HG02610 (cell line): ENCODE results near the gene HTR3E.
"Not testable (repeated sequence)": the region's sequence is repeated elsewhere in the genome, so short reads cannot be mapped to it uniquely, and the experiment has no call there.

Experiments
- ATAC-seq: cut with Tn5 transposase; IDR thresholded peaks from one replicate; pipeline ENCODE4 v1.9.1; 2021; ENCODE audit warnings: mild to moderate bottlenecking, moderate library complexity; ENCODE audit not compliant: unreplicated experiment

HTR3E gene, protein sequence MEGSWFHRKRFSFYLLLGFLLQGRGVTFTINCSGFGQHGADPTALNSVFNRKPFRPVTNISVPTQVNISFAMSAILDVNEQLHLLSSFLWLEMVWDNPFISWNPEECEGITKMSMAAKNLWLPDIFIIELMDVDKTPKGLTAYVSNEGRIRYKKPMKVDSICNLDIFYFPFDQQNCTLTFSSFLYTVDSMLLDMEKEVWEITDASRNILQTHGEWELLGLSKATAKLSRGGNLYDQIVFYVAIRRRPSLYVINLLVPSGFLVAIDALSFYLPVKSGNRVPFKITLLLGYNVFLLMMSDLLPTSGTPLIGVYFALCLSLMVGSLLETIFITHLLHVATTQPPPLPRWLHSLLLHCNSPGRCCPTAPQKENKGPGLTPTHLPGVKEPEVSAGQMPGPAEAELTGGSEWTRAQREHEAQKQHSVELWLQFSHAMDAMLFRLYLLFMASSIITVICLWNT

DNA sequence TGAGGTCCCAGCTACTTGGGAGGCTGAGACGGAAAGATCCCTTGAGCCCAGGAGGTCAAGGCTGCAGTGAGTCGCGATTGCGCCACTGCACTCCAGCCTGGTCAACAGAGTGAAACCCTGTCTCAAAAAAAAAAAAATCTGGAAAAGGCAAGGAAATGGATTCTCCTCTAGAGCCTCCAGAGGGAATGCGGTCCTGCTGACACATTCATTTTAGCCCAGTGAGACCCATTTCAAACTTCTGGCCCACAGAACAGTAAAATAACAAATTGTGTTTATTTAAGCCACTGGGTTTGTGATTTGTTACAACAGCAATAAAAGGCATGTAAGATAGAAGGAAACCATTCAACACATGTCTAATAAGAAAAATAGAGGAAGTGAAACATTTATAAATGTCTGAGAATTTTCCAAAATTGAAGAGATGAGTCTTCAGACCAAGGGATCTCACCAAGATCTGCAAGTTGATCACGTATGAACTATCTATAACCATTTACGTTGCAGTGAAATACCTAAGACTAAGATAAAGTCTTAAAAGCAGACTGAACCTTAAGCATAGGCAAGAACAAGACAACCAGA lies at the start of gene HTR3E:
HTR3E (plus strand) TSS at position 254 of the 573 bp plus-strand sequence. CDS start 466 bp downstream, outside the sequence.
- ATAC-seq, result no peak

DNA sequence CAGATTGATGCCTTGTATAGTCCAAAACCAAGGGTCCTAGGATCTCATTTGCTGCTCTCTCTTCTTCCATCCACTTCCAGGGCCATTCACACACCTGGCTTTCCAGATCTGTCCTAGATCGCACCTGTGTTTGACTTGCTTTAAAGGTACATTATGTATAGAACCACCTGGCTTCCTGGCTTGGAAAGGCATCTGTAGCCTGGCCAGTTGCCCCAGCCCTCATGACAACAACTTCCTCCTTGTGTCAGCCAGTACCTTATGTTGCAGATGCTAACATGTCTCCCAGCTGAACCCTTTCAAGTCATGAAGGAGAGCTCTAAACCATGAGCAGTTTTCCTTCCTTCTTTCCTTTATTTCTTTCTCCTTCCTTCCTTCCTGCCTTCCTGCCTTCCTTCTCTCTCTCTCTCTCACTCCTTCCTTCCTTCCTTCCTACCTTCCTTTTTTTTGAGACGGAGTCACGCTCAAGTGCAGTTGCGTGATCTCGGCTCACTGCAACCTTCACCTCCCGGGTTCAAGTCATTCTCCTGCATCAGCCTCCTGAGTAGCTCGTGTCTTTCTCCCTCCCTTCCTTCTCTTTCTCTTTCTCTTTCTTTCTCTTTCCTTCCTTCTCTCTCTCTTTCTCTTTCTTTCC lies 46.5 kb upstream of the HTR3E start:
- ATAC-seq, result no peak

DNA sequence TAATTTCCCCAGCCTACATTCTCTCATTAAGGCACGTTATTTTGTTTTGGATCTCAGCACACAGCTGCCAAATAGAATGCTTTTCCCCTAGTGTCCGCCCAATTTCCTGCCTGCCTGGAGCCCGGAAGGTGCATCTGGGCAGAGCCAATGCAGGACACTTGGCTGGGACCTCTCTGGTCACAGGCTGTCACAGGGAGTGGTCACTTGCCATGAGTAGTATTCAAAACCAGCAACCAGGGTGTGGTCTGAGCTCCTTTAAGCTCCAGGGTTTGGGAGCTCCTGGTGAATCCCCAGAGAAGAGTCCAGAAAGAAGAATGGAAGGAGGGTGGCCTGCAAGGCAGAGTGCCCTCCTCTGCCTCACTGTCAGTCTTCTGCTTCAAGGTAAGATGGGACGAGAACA lies 44.1 kb upstream of the HTR3E start, which contains the start of gene HTR3C:
HTR3C (plus strand) TSS at position 281 of the 400 bp plus-strand sequence; CDS start at position 315, 34 bp downstream.
- no peak for ATAC-seq

DNA sequence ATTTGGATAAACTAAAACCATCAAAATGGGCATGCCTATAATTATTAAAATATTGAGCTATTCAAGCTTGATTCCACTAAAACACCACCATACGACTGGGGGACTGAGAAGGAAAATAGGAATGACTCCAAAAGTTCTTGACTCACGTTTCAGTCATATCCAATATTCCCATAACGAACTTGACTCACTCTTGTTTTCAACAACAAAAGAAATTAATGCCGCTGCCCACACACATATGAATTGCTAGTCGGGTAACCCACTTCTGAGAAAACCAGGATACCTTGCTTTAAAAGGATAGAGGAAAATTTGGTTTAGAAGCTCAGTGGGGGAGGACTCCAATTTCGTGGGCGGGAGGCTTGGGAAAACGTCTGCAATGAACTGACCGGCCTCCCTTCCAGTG lies 38.8 kb upstream of the HTR3E start:
- ATAC-seq, result no peak

DNA sequence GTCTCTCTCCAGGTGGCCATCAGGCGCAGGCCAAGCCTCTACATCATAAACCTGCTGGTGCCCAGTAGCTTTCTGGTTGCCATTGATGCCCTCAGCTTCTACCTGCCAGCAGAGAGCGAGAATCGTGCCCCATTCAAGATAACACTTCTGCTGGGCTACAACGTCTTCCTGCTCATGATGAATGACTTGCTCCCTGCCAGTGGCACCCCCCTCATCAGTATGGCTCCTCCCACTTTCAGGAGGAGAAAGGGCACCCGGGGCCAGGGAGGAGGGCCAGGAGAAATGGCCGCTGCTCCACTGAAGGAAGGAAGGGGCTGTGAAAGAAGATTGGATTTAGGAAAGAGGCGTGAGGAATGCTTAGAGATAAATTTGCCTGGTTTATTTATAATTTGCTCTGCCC lies 37.4 kb upstream of the HTR3E start:
- ATAC-seq, result no peak

DNA sequence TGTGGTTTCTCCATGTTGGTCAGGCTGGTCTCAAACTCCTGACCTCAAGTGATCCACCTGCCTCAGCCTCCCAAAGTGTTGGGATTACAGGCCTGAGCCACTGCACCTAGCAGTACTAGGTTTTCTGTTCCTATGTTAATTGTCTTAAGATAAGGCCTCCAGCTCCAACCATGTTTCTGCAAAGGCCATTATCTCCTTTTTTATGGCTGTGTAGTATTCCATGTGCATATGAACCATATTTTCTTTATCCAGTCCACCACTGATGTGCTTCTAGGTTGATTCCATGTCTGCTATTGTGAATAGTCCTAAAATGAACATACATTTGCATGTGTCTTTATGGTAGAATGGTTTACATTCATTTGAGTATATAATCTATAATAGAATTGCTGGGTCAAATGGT lies 34.2 kb upstream of the HTR3E start:
- no peak for ATAC-seq

DNA sequence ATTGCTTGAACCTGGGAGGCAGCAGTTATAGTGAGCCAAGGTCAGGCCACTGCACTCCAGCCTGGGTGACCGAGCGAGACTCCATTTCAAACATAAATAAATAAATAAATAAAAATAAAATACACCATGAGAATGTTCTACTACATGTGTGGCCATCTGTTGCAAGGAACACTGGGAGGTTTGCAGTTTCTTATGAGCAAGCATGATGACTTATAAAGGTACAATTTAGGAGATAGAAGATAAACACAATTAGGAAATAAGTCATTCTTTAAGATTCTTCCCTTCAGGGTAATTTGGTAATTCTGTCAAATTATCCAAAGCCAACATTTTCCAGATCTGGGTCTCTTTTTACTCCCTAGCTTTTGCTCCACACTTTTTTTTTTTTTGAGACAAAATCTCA lies 30.7 kb upstream of the HTR3E start:
- no peak for ATAC-seq

DNA sequence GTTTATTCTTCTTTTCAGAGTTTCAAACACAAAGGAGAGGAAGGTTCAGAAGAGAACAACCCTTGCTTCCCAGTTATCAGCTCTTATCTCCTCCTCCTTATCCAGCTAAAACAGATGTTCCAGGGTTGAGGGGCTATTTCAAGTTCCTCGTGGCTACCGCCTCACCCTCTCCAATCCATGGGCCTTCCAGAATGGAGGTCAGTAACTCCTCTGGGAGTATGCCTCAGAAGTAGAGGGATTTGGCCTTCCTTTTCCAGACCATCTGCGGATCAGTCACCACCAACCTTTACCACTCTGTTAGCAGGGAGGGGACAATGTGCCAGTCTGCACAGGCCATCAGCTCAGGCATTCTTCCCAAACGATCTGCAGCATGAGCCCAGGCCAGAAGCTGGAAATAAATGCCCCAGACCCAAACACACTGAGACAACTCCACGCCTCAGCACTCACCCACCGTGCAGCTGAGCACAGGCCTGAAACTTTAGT lies 29.2 kb upstream of the HTR3E start:
- no peak for ATAC-seq

DNA sequence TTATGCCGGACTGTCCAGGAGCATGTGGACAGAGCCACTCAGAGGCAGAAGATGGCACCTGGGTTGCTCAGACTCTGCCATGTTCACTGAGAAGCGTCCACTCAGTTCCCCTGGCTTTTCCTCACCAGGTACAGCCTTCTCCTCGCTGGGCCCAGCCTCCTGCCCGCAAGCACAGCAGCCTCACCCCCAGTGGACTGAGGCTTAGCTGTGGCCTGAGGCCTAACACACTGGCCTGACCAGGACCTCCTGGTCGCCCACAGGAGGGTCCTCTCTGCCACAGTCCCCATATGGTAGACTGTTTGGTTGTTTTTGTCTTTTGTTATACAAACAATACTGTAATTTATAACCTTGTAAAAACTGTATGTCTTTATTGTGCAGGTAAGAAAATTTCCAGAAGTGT lies 28.5 kb upstream of the HTR3E start:
- ATAC-seq, result no peak

DNA sequence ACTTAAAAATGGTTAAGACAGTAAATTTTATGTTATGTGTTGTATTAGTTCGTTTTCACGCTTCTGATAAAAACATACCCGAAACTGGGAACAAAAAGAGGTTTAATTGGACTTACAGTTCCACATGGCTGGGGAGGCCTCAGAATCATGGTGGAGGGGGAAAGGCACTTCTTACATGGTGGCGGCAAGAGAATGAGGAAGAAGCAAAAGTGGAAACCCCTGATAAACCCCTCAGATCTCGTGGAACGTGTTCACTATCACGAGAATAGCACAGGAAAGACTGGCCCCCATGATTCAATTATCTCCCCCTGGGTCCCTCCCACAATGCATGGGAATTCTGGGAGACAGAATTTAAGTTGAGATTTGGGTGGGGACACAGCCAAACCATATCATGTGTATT lies 25.7 kb upstream of the HTR3E start:
- ATAC-seq, result not testable (repeated sequence)

DNA sequence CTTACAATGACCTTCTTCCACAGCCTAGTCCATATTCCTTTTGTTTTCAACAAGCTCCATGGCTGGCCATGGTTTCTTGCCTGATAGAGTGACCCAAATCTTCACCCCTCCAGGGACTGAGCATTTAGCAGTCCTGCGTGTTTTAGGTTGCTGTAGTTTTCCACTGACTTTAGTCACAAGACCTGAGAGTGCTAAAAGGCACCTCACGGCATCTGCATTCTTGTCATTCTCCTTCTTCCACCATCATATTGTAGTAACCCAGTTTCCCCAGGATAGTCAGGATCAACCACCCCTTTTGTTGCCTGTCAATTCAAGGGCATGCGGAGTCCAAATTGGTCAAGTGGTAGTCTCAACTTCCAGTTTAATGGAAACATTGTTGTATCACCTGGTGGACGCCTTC lies 23.2 kb upstream of the HTR3E start:
- ATAC-seq, result no peak

DNA sequence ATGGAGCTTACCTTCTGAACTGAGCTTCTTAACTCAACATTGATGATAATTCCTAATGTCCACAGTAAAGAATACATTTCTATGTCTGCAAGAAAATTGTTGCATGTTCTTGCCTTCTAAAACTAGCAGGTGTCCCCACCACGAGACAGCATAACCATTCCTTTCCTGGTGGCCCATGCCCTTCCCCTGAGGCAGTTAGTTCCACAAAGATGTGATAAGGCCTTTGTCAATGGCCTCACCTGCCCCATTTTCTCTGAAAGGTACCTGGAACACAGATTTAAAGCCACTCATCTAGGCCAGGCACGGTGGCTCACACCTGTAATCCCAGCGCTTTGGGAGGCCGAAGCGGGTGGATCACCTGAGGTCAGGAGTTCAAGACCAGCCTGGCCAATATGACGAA lies 21.0 kb upstream of the HTR3E start:
- ATAC-seq, result no peak

DNA sequence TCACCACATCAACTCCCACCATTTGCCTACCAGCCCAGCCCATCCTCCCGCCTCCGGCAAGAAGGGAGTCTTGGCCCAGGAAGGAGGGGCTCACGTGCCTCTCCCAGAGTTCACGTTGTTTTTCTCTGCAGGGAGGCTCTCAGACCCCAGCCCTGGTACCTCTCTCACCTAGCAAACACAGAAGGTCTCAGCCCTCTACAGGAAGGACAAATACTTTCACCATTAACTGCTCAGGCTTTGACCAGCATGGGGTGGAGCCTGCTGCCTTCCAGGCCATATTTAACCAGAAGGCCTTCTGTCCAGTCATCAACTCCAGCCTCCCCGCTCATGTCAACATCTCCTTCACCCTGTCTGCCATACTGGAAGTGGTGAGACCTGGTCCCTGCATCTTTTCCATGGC lies 19.0 kb upstream of the HTR3E start:
- no peak for ATAC-seq

DNA sequence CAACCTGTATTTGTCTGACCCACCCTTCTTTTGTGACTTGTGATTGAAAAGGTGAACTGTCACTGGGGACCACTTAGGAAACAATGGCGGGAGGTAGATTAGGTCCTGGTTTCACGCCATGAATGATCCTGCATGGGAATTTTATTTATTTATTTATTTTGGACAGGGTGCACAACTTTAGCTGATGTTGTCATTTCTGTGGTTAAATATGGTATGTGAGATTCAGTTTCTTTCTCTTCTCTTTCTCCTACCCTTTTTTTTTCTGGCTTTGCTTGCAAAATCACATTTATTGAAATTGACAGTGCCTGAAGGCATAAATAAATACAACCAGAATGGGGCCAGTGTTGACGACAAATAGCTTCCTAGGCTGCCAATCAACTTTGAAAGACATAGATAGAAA lies 18.0 kb upstream of the HTR3E start:
- no peak for ATAC-seq

DNA sequence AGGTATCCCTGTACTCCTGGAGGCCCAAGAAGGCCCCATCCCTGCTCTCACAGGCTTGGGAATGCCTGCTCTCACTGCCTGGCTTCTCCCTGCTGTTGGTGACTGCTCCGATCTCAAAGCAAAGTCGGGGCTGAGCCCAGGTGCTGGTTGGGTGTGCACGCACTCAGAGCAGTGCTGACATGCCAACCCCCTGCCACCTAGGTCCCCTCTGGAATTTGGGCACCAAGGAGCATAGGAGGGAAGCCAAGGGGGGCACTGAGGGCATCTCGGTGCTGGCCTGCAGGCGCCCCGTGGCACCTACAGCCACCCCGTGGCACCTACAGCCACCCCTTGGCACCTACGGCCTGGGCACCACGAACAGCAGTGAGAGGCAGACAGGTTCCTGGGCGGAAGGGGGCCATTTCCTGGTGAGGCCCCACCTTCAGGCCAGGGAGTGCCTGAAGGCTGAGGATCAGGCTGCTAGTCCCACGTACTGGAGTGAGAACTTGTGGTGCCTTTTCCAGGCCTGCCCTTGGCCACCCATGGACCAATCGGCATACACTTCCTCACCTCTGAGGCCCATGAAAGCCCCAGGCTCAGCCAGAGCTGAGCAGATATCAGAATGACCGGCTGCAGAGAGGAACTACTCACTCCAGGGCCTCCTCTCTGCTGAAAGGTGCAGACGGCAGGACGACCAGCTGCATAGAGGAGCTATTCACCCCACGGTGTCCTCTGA lies 15.6 kb upstream of the HTR3E start:
- no peak for ATAC-seq

DNA sequence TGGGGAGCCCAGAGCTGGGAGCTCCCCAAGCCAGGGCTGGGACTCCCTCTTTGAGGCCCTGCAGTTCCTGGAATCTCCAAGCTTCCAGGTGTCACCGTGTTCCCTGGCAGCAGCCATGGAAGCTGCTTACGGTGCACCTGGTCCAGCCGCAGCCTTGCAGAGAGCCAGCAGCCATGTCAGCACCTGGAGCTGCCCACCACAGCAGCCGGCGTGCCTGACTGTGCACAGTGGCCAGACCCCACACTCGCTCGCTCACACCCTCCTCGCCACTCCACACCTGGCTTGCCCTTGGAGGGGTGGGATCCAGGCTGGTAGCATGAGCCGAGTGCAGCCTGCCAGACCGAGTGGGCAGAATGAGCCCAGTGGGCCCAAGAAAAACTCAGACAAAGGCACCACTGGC lies 14.8 kb upstream of the HTR3E start:
- no peak for ATAC-seq

DNA sequence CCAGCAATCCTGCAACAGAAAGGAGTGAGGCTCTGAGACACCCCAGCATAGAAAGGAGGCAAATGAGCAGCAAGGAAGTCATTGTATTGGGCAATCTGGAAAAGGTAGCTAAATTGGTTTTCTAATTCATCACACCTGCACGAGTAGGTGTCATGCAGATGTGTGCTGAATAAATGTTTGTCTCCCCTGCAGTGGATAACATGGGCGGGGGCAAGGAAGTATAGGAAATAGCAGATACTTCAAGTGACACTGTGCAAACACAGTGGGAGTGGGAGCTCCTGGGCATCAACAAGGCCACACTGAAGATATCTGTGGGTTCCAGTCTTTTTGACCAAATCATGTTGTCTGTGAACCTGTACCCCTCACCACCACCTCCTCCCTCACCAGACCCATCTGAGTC lies 14.4 kb upstream of the HTR3E start:
- ATAC-seq, result no peak

DNA sequence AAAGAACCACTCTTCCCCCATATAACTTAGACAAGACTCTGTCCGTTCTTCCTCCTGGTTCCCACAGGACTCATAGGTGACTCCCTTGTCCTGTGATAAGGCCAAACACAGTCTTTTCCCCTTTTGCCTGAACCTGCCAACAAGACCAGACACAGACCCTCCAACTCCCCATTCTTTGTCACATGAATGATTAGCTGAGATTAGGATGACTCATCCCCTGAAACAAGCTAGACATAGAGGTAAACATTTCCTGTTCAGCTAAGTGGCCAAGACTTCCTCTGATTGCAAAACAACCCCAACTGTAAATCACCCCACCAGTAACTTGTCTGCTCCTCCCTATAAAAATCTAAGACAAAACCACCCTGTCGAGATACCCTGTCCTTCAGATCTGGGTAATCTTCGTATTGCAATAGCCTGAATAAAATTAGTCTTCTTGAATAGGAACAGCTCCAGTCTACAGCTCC lies 11.4 kb upstream of the HTR3E start:
- no peak for ATAC-seq

DNA sequence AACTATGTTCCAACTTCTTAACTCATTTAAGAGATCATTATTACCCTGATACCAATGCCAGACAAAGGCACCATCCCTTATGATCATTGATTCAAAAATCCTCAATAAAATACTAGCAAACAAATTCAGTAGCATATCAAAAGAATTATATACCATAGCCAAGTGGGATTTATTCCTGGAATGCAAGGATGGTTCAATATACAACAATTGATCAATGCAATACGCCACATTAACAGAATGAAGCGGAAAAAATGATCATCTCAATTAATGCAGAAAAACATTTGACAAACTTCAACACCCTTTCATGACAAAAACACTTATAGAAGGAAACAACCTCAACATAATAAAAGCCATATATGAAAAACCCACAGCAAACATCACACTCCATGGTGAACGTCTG lies 4.7 kb upstream of the HTR3E start:
- ATAC-seq, result no peak

DNA sequence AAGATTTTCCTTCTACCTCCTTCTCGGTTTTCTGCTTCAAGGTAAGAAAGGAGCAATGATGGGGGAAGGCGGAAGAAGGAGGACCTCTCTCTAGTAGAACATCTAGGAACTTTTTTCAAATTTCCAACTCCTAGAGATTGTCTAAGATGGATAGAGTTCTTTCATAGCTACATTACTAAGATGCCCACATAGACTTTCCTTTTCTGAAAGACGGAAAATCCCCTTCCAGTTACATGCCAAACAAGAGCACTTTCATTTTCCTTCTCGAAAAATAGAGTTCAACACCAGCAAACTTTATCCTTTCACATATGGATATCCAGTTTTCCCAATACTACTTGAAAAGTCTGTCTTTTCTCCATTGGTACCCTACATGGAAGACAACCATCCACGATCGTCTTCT lies 692 bp downstream of the HTR3E start:
- ATAC-seq, result no peak
